Type B pancreatic cell (in vitro differentiated cells): ENCODE data around the gene SVIP. TPM values are rescaled to one million over a fixed set of nuclear protein-coding genes. Genes with fewer than 3 reads are reported as not detected.

ENCODE experiments used
- DNase-seq: peaks from one replicate; pipeline ENCODE4 v3.0.0; 2021; ENCODE audit warnings: mixed read lengths; ENCODE audit not compliant: unreplicated experiment; ENCODE audit errors: extremely low spot score
- H3K27ac Mint-ChIP-seq: 2 replicates; pipeline ENCODE4 v1.8.0; 2021; ENCODE audit warnings: mild to moderate bottlenecking, mixed read lengths
- H3K27me3 Mint-ChIP-seq: 2 replicates; pipeline ENCODE4 v1.8.0; 2021; ENCODE audit warnings: mixed read lengths
- H3K36me3 Mint-ChIP-seq: 2 replicates; pipeline ENCODE4 v1.8.0; 2021; ENCODE audit warnings: mixed read lengths
- H3K4me1 Mint-ChIP-seq: one replicate; pipeline ENCODE4 v1.8.0; 2021; ENCODE audit warnings: mixed read lengths; ENCODE audit not compliant: unreplicated experiment
- H3K4me3 Mint-ChIP-seq: 2 replicates; pipeline ENCODE4 v1.8.0; 2021; ENCODE audit warnings: mild to moderate bottlenecking, mixed read lengths
- H3K9me3 Mint-ChIP-seq: 2 replicates; pipeline ENCODE4 v1.8.0; 2021; ENCODE audit warnings: mixed read lengths
- CTCF ChIP-seq: fragments of 200-600 bp; sonication (generic); conservative IDR thresholded peaks from 2 replicates; pipeline ENCODE4 v1.5.0; 2021; ENCODE audit warnings: antibody characterized with exemption, mild to moderate bottlenecking
- total RNA-seq: library from RNA; stranded (reverse); gene quantifications from 2 replicates; pipeline ENCODE4 v1.2.1, GENCODE V29; 2021; ENCODE audit warnings: low replicate concordance

Gene SVIP
- total RNA-seq, 1 donor from 2014 or later: 26.5 TPM

- Mint-ChIP-seq H3K9me3 (no peaks in the 10 kb centered on the region), H3K27me3 (no peaks in the 10 kb centered on the region), H3K4me1 (no peaks in the 10 kb centered on the region), H3K36me3 (no peaks in the 10 kb centered on the region), H3K4me3 (no peak within 1 kb of the TSS), H3K27ac (no peak within 1 kb of the TSS)
- DNase-seq: no peak
- no peak for TF ChIP-seq CTCF
Observed at GRCh38 chr11:22860241-22860640, 30.6 kb upstream of the SVIP start, which contains the start of gene CCDC179. CCDC179 (minus strand) TSS chr11:22860474; CDS start chr11:22860421, 53 bp downstream.

GRCh38 chr11:22859756-22860155 lies 30.2 kb upstream of the SVIP start:
- no peak overlapping the region for H3K27ac Mint-ChIP-seq
- no peaks in the 10 kb centered on the region for H3K27me3 Mint-ChIP-seq
- no peak for TF ChIP-seq CTCF
- H3K4me3 Mint-ChIP-seq: no peak overlapping the region
- no peaks in the 10 kb centered on the region for H3K36me3 Mint-ChIP-seq
- no peaks in the 10 kb centered on the region for H3K9me3 Mint-ChIP-seq
- no peak for DNase-seq
- no peaks in the 10 kb centered on the region for H3K4me1 Mint-ChIP-seq

- DNase-seq: no peak
Observed at GRCh38 chr11:22851477-22851876, 21.9 kb upstream of the SVIP start.

GRCh38 chr11:22846726-22847125 lies 17.1 kb upstream of the SVIP start:
- Mint-ChIP-seq H3K9me3 (no peaks in the 10 kb centered on the region), H3K27me3 (no peaks in the 10 kb centered on the region), H3K36me3 (no peaks in the 10 kb centered on the region), H3K27ac (no peak overlapping the region), H3K4me3 (no peak overlapping the region), H3K4me1 (peaks cover 8% of the 10 kb centered on the region)
- TF ChIP-seq CTCF: no peak
- no peak for DNase-seq

More at GRCh38 chr11:22851477-22851876, 21.9 kb upstream of the SVIP start:
- Mint-ChIP-seq H3K36me3 (no peaks in the 10 kb centered on the region), H3K27ac (no peak overlapping the region), H3K4me3 (no peak overlapping the region), H3K4me1 (peaks cover 9% of the 10 kb centered on the region), H3K9me3 (peaks cover 6% of the 10 kb centered on the region), H3K27me3 (no peaks in the 10 kb centered on the region)
- no peak for TF ChIP-seq CTCF

- Mint-ChIP-seq H3K4me1 (peaks cover 7% of the 10 kb centered on the region), H3K36me3 (no peaks in the 10 kb centered on the region), H3K27me3 (no peaks in the 10 kb centered on the region), H3K27ac (no peak overlapping the region), H3K4me3 (no peak overlapping the region), H3K9me3 (no peaks in the 10 kb centered on the region)
- no peak for DNase-seq
- no peak for TF ChIP-seq CTCF
Observed at GRCh38 chr11:22832315-22833015, 2.9 kb upstream of the SVIP start.
